ENCODE measurements around the gene GCAT.
A peak's percentile ranks its signal among the peaks of the same experiment; 100 is the strongest.

Gene GCAT

DNA sequence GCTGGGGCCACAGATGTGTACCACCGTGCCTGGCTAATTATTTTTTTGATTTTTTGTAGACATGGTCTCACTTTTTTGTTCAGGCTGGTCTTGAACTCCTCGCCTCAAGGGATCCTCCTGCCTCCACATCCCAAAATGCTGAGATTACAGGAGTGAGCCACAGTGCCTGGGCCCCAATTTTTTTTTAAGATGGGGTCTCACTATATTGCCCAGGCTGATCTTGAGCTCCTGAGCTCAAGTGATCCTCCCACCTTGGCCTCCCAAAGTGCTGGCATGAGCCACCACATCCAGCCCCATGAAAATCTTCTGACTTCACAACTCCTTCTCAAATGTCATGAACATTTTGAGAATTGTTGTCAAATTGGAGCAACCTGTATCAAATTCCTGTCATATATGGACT, 38.7 kb downstream of the GCAT start:
- no peak for DNase-seq

GRCh38 chr22:37848587-37849088, 40.9 kb downstream of the GCAT start:
- no peak for DNase-seq

- peak; percentile 85 to 93 for DNase-seq
Measured at GRCh38 chr22:37849089-37849751, 41.5 kb downstream of the GCAT start, which contains the start of gene EIF3L. Gene EIF3L (plus strand): TSS chr22:37849419. CDS start chr22:37849450, 31 bp downstream.

GRCh38 chr22:37850801-37851200, 43.1 kb downstream of the GCAT start:
- no peak for DNase-seq

DNA sequence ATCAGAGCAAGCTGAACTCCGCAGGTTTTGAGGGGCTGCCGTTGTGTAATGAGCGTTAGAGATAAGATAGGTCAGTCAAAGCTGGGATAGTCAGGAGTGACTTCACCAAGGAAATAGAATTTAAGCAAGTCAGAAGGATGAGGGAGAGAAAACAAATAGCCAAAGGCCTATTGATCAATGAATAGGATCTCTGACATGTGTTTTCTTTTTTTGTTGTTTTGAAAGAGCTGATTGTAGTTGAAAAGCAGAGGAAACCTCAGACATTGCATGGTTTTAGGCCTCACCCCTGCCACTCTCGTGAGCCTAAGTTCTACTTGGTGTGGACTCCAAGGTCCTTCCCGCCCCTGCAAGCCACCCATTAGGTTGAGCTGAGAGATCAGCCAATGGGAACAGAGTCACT, 44.7 kb downstream of the GCAT start:
- no peak for DNase-seq

GRCh38 chr22:37854946-37855345, 47.2 kb downstream of the GCAT start:
- no peak for DNase-seq

DNA sequence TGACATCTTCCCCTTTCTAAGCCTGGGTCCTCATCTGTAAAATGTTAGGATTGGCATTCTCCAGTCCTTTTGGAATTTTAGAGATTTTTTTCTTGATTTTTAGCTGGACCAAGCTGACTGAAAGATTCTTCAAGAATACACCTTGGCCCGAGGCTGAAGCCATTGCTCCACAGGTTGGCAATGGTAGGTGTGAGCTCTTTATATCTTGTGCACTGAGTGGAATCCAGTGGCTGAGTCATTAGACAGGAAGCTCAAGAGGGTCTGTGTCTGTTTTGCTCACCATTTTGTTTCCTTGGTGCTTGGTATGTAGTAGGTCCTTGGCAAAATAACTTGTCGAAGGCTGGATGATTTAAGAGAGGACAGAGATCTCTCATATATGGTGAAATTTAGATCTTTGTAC, 47.7 kb downstream of the GCAT start:
- DNase-seq = no peak

DNA sequence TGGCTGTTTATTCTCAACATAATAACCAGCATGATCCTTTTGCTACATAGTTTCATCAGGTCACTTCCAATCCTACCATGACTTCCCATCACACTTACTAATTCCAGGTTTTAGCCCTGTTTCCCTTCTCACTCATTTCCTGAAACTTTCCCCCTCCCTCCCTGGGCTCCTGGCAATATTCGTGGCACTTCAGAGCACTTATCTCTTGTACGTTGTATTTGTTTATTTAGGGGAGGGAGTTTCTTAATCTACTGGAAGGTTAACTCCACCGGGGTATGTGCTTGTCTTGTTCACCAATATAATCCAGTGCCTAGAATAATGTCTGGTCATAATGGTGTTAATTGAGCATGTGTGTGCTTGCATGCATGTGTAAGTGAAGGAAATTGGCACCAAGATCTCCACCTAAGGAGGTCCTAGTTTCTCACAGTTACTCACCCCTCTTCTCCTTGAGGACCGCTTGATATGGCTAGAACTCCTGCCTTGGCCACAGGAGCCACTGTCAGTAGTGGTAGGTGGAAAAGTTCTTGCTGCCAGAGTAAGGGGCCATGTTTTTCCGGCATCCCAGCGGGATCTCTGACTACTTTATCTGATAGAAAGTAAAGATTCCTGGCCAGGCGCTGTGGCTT, 53.2 kb downstream of the GCAT start:
- DNase-seq = no peak

DNA sequence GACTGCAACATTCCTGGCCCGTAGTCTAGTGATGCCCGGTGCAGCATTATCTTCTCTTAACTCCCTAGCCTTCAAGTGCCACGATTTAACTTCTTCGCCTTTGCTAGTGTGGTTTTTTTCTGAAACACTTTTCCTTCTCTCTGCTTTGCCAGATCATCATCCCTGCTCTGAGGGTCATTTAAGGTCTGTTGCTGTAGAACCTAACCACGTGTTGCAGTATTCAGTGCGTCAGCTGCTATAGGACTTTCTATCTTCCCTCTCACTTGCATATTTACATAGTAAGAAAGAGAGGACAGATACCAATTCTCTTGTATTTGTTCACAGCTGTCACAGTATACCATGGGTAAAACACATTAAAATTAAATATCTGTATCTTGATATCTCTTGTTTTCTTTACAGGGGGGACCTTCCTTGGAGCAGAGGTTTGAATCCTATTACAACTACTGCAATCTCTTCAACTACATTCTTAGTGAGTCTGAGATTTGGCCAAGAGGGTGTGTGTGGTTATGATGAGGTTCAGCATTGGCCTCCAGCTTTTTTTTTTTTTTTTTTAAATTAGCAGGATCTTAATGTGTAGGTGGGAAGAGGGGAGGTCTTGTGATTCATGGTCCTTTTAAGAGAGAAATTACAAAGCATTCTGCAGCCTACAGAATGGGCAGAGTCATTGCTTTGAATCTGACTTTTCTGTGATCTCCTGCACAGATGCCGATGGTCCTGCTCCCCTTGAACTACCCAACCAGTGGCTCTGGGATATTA, 55.0 kb downstream of the GCAT start:
- DNase-seq = no peak

DNA sequence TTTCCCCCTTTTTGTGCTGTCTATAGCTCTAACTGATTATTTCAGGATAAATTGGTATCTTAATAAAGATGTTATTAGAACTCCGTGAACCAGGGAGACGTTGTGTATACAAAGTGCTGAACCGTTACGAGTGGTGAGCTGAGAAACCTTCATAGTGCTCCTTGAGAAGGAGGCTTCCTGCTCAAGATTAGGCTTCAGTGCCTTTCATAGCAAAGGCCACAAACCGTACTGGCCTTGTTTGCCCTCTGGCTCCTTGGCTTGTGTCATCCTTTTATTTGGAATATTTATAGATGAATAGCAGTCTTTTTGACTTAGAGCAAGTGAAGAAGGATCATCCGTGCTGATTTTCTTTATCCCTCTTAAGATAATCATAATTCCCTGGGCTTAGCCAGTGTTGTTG, 57.8 kb downstream of the GCAT start:
- DNase-seq = no peak
